Stomach (tissue), 4 donors: ENCODE data around the gene SI.

Experiments
- POLR2AphosphoS5 ChIP-seq, 3 donors: sonication (generic); formaldehyde crosslinking; IDR thresholded peaks; one replicate each; pipeline ENCODE4 v1.6.1; 2016; ENCODE audit warnings: antibody characterized with exemption in 3 of 3
- TF ChIP-seq, protein P1 (sequence below), 7 experiments: fragments of 450-650 bp in 4 of 7; fragments of 200-600 bp in 3 of 7; sonication (generic) in 3 of 7; IDR thresholded peaks; one replicate each; pipeline ENCODE4 v1.5.1; 2016 to 2019; ENCODE audit warnings: antibody characterized with exemption in 7 of 7, control low read depth in 2 of 7, mild to moderate bottlenecking in 1 of 7

DNA sequence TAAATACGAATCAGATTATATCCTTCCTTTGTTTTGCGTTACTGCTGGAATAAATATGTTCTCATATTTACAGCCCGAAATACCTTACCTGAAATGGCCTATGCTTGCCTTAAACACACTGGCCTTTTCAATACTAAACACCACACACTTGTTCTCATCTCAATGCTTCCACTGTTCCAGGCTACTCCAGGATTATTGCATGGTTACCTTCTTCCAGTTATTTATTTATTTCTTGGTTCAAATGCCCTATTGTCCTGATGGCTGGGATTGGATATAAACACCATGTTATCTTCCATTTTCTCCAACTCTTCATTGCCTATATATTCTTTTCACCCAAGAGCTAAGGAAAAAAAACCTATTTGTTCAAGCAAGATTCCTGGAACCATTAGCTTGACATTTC, 125.3 kb downstream of the SI start:
- TF ChIP-seq POLR2AphosphoS5 (IDR thresholded peaks at IDR 0.05), result no peak
- TF ChIP-seq, protein P1, sequence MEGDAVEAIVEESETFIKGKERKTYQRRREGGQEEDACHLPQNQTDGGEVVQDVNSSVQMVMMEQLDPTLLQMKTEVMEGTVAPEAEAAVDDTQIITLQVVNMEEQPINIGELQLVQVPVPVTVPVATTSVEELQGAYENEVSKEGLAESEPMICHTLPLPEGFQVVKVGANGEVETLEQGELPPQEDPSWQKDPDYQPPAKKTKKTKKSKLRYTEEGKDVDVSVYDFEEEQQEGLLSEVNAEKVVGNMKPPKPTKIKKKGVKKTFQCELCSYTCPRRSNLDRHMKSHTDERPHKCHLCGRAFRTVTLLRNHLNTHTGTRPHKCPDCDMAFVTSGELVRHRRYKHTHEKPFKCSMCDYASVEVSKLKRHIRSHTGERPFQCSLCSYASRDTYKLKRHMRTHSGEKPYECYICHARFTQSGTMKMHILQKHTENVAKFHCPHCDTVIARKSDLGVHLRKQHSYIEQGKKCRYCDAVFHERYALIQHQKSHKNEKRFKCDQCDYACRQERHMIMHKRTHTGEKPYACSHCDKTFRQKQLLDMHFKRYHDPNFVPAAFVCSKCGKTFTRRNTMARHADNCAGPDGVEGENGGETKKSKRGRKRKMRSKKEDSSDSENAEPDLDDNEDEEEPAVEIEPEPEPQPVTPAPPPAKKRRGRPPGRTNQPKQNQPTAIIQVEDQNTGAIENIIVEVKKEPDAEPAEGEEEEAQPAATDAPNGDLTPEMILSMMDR (IDR thresholded peaks at IDR 0.05), result no peak
